Measurements from ENCODE around the gene PAN2. TPM values are rescaled to one million over a fixed set of nuclear protein-coding genes. Genes with fewer than 3 reads are reported as not detected.

PAN2 gene
- total RNA-seq, 1 experiment from 2014 or later, result 35.4 TPM

DNA sequence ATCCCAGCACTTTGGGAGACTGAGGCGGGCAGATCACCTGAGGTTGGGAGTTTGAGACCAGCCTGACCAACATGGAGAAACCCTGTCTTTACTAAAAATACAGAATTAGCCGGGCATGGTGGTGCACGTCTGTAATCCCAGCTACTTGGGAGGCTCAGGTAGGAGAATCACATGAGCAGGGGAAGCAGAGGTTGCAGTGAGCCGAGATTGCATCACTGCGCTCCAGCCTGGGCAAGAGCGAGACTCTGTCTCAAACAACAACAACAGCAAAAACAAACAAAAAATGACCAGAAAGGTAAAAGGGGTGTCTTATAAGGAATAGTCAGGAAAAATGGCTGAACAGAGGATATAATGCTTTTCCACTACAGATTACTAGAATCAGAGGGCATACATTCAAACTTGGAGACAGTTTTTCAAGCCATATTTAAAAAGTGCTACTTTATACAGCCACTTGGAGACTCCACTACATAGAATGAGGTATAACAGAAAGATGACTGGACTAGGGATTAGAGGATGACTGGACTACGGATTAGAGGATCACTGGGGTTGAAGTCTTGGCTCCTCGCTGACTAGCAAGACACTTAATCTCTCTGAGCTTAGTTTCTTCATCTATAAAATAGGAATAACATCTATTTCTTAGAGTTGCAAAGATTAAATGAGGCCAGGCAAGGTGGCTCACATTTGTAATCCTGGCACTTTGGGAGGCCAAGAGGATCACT lies 28.8 kb downstream of the PAN2 start:
- TF ChIP-seq, protein P1, sequence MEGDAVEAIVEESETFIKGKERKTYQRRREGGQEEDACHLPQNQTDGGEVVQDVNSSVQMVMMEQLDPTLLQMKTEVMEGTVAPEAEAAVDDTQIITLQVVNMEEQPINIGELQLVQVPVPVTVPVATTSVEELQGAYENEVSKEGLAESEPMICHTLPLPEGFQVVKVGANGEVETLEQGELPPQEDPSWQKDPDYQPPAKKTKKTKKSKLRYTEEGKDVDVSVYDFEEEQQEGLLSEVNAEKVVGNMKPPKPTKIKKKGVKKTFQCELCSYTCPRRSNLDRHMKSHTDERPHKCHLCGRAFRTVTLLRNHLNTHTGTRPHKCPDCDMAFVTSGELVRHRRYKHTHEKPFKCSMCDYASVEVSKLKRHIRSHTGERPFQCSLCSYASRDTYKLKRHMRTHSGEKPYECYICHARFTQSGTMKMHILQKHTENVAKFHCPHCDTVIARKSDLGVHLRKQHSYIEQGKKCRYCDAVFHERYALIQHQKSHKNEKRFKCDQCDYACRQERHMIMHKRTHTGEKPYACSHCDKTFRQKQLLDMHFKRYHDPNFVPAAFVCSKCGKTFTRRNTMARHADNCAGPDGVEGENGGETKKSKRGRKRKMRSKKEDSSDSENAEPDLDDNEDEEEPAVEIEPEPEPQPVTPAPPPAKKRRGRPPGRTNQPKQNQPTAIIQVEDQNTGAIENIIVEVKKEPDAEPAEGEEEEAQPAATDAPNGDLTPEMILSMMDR (conservative IDR thresholded peaks at IDR 0.05), result no peak

More for the DNA sequence above, 28.8 kb downstream of the PAN2 start:
- Histone ChIP-seq H2AFZ (ENCODE audit: low read length) (no peak overlapping the region), H2BK12ac (ENCODE audit: insufficient read length, low read depth, low read length) (no peak overlapping the region), H3K9me3 (ENCODE audit: control insufficient read depth, low read depth, low read length) (no peaks in the 10 kb centered on the region), H3K9ac (ENCODE audit: extremely low read depth, insufficient read length, low read length) (no peak overlapping the region), H4K8ac (replicated peaks; ENCODE audit: insufficient read length, low read depth, low read length) (no peak overlapping the region), H2BK120ac (ENCODE audit: low read depth, low read length, poor library complexity, severe bottlenecking) (no peak overlapping the region), H3K56ac (ENCODE audit: insufficient read length, low read depth, low read length) (no peak overlapping the region), H3K27me3 (ENCODE audit: insufficient read depth, low read length) (no peaks in the 10 kb centered on the region), H2AK5ac (ENCODE audit: insufficient read length, low read length) (no peak overlapping the region), H2BK5ac (ENCODE audit: insufficient read length, low read length) (no peak overlapping the region), H4K91ac (ENCODE audit: insufficient read length, low read depth, low read length) (no peak overlapping the region), H3K18ac (ENCODE audit: insufficient read length, low read depth, low read length) (no peak overlapping the region), H3K23ac (ENCODE audit: insufficient read length, low read depth, low read length) (no peak overlapping the region), H3K4me2 (ENCODE audit: insufficient read depth, insufficient read length, low read length) (no peak overlapping the region), H4K5ac (ENCODE audit: insufficient read length, low read depth, low read length) (no peak overlapping the region), H2BK15ac (ENCODE audit: low read depth, low read length) (no peak overlapping the region), H3K14ac (ENCODE audit: insufficient read depth, low read length) (no peak overlapping the region), H3K27ac (ENCODE audit: insufficient read length, low read depth, low read length) (no peak overlapping the region), H3K79me1 (ENCODE audit: insufficient read depth, low read depth, low read length, poor library complexity, severe bottlenecking) (no peaks in the 10 kb centered on the region), H2BK20ac (ENCODE audit: low read depth, low read length, poor library complexity, severe bottlenecking) (no peak overlapping the region), H3K4me1 (ENCODE audit: insufficient read depth, low read length) (no peaks in the 10 kb centered on the region; the same call in 1 of the 2 replicates), H3K23me2 (ENCODE audit: insufficient read length, low read depth, low read length, poor library complexity, severe bottlenecking) (no peaks in the 10 kb centered on the region), H3K4ac (ENCODE audit: low read depth, low read length) (no peak overlapping the region), H3K79me2 (ENCODE audit: insufficient read depth, low read length) (no peaks in the 10 kb centered on the region), H3T11ph (ENCODE audit: low read length) (no peak overlapping the region), H4K20me1 (ENCODE audit: control insufficient read depth, insufficient read depth, insufficient read length) (no peaks in the 10 kb centered on the region)
- Mint-ChIP-seq H3K36me3 (ENCODE audit: insufficient read depth in 1 of 3, low read depth in 3 of 3) (peaks cover 16 to 59% (median 36%) of the 10 kb centered on the region in 3 experiments; a peak in 6 of 7 replicates), H3K9me3 (no peaks in the 10 kb centered on the region), H3K4me1 (peaks cover 8 to 10% of the 10 kb centered on the region in 2 experiments), H3K27me3 (ENCODE audit: low read depth) (no peaks in the 10 kb centered on the region), H3K27ac (peak overlapping the region in 1 of 3 experiments; percentile 70; a peak in 2 of 7 replicates), H3K4me3 (no peak overlapping the region)
- DNase-seq, result no peak
- WGBS (ENCODE audit: extremely low coverage, insufficient read length, low lambda C conversion rate), result no CpG with 5 or more reads among the region's 8 CpGs

Measured in H9 (cell line).